CD14-positive monocyte (primary cell): Measurements from ENCODE around the gene MARCHF9. TPM values are rescaled to one million over a fixed set of nuclear protein-coding genes. Genes with fewer than 3 reads are reported as not detected.
A peak's percentile ranks its signal among the peaks of the same experiment; 100 is the strongest.

Experiments used
- DNase-seq, 3 donors: peaks; one replicate each; pipeline ENCODE4 v3.0.0-alpha.2; 2011 to 2022
- H2AFZ ChIP-seq: 2 replicates; pipeline ENCODE4 v1.6.0; 2012; ENCODE audit warnings: mild to moderate bottlenecking, low read depth, low read length, inconsistent platforms; ENCODE audit not compliant: insufficient read depth, poor library complexity, severe bottlenecking
- H3K27ac ChIP-seq, 2 donors: 1 replicate in 1 of 2; 2 replicates in 1 of 2; pipeline ENCODE4 v1.5.1; 2012 to 2013; ENCODE audit warnings: low read length in 2 of 2, control low read depth in 1 of 2, inconsistent platforms in 1 of 2, low read depth in 1 of 2, mild to moderate bottlenecking in 1 of 2
- H3K27me3 ChIP-seq, 2 donors: one replicate each; pipeline versions ENCODE4 v1.6.0 to v1.6.1; 2011 to 2013; ENCODE audit warnings: low read length in 2 of 2; ENCODE audit not compliant: control insufficient read depth in 2 of 2, insufficient read depth in 2 of 2
- H3K36me3 ChIP-seq, 2 donors: replicated peaks in 1 of 2; 1 replicate in 1 of 2; 2 replicates in 1 of 2; pipeline versions ENCODE4 v1.5.1 to v1.6.1; 2012 to 2013; ENCODE audit warnings: low read length in 2 of 2, control low read depth in 1 of 2, inconsistent platforms in 1 of 2, mild to moderate bottlenecking in 1 of 2; ENCODE audit not compliant: insufficient read depth in 2 of 2, control insufficient read depth in 1 of 2
- H3K4me1 ChIP-seq, 2 donors: 1 replicate in 1 of 2; 2 replicates in 1 of 2; pipeline versions ENCODE4 v1.5.1 to v1.6.1; 2012 to 2013; ENCODE audit warnings: low read length in 2 of 2, control low read depth in 1 of 2, inconsistent platforms in 1 of 2, mild to moderate bottlenecking in 1 of 2, moderate library complexity in 1 of 2; ENCODE audit not compliant: insufficient read depth in 2 of 2, control insufficient read depth in 1 of 2
- H3K4me2 ChIP-seq: replicated peaks from 2 replicates; pipeline ENCODE3; 2012; ENCODE audit warnings: low read length, moderate library complexity, mild to moderate bottlenecking; ENCODE audit not compliant: poor library complexity, severe bottlenecking; ENCODE audit errors: extremely low read depth
- H3K4me3 ChIP-seq, 3 experiments: fragments of 200-600 bp in 1 of 3; sonication (generic) in 1 of 3; replicated peaks in 1 of 3; 1 replicate in 2 of 3; 2 replicates in 1 of 3; pipeline ENCODE4 v1.5.1; 2011 to 2013; ENCODE audit warnings: low read length in 3 of 3, mild to moderate bottlenecking in 3 of 3, control low read depth in 2 of 3, low read depth in 2 of 3, inconsistent platforms in 1 of 3, moderate library complexity in 1 of 3
- H3K79me2 ChIP-seq: 2 replicates; pipeline ENCODE4 v1.6.0; 2012; ENCODE audit warnings: mild to moderate bottlenecking, control low read depth, inconsistent platforms, low read length, moderate library complexity; ENCODE audit not compliant: insufficient read depth
- H3K9ac ChIP-seq: 2 replicates; pipeline ENCODE4 v1.6.0; 2017; ENCODE audit warnings: low read length, mild to moderate bottlenecking; ENCODE audit not compliant: insufficient read depth, poor library complexity, severe bottlenecking
- H3K9me3 ChIP-seq, 2 donors: replicated peaks in 1 of 2; 1 replicate in 1 of 2; 2 replicates in 1 of 2; pipeline versions ENCODE4 v1.5.1 to v1.6.1; 2012 to 2013; ENCODE audit warnings: low read length in 2 of 2, control low read depth in 1 of 2; ENCODE audit not compliant: control insufficient read depth in 1 of 2, insufficient read depth in 1 of 2
- H4K20me1 ChIP-seq: 2 replicates; pipeline ENCODE4 v1.6.0; 2012; ENCODE audit warnings: mild to moderate bottlenecking, low read length, control low read depth, moderate library complexity; ENCODE audit not compliant: insufficient read depth
- H3K27ac Mint-ChIP-seq, 7 donors: one replicate each; pipeline ENCODE4 v1.8.0; 2020; ENCODE audit warnings: mild to moderate bottlenecking in 7 of 7, mixed read lengths in 7 of 7, moderate library complexity in 6 of 7, inconsistent platforms in 2 of 7
- H3K27me3 Mint-ChIP-seq, 3 donors: one replicate each; pipeline ENCODE4 v1.8.0; 2021 to 2022; ENCODE audit warnings: low read depth in 3 of 3, mild to moderate bottlenecking in 3 of 3, mixed read lengths in 3 of 3, moderate library complexity in 3 of 3, inconsistent platforms in 1 of 3
- H3K36me3 Mint-ChIP-seq, 2 donors: one replicate each; pipeline ENCODE4 v1.8.0; 2020; ENCODE audit warnings: mixed read lengths in 2 of 2, inconsistent platforms in 1 of 2, mild to moderate bottlenecking in 1 of 2
- H3K4me1 Mint-ChIP-seq: one replicate; pipeline ENCODE4 v1.8.0; 2020; ENCODE audit warnings: mild to moderate bottlenecking, mixed read lengths
- H3K4me3 Mint-ChIP-seq, 2 donors: one replicate each; pipeline ENCODE4 v1.8.0; 2020; ENCODE audit warnings: mild to moderate bottlenecking in 2 of 2, mixed read lengths in 2 of 2, moderate library complexity in 1 of 2
- H3K9me3 Mint-ChIP-seq, 7 donors: one replicate each; pipeline ENCODE4 v1.8.0; 2020 to 2022; ENCODE audit warnings: mixed read lengths in 7 of 7, mild to moderate bottlenecking in 6 of 7, moderate library complexity in 6 of 7, inconsistent platforms in 2 of 7
- CTCF ChIP-seq: fragments of 200-600 bp; IDR thresholded peaks from one replicate; pipeline ENCODE4 v1.8.0; 2022; ENCODE audit warnings: antibody characterized with exemption, mild to moderate bottlenecking
- WGBS: methylation state at CpG from one replicate; pipeline ENCODE4 v1.1.5; 2013; ENCODE audit warnings: missing lambda C conversion rate; ENCODE audit not compliant: insufficient coverage; 5-methylcytosine and 5-hydroxymethylcytosine counted together
- intact Hi-C, 2 donors: fragments of 100-400 bp; cut with micrococcal nuclease; formaldehyde crosslinking; loops; one replicate each; pipeline versions ENCODE4 v1.15.0 to v1.15.1; 2023
- polyA minus RNA-seq: library from RNA; depleted of rRNA, polyadenylated mRNA; stranded (reverse); fragments of >200 nt; gene quantifications from 2 replicates; pipeline ENCODE4 v1.2.3, GENCODE V29; 2012
- polyA plus RNA-seq, 3 donors: library from polyadenylated mRNA; depleted of rRNA in 1 of 3; unstranded in 2 of 3; stranded (reverse) in 1 of 3; fragments of 300-500 nt in 2 of 3; fragments of >200 nt in 1 of 3; fragmentation: Illumina TruSeq in 2 of 3; gene quantifications; 1 replicate in 2 of 3; 2 replicates in 1 of 3; pipeline ENCODE4 v1.2.3, GENCODE V29; 2012 to 2021
- total RNA-seq, 12 experiments: library from RNA in 1 of 12; stranded (reverse) in 1 of 12; fragments of 120-200 nt in 1 of 12; gene quantifications; one replicate each; pipeline ENCODE4 v1.2.4 and lab custom pipeline; 2013 to 2026; ENCODE audit warnings: mixed read lengths in 6 of 12, inconsistent platforms in 1 of 12

Gene MARCHF9, protein sequence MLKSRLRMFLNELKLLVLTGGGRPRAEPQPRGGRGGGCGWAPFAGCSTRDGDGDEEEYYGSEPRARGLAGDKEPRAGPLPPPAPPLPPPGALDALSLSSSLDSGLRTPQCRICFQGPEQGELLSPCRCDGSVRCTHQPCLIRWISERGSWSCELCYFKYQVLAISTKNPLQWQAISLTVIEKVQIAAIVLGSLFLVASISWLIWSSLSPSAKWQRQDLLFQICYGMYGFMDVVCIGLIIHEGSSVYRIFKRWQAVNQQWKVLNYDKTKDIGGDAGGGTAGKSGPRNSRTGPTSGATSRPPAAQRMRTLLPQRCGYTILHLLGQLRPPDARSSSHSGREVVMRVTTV
- 2.8 TPM for total RNA-seq (2013)
- polyA plus RNA-seq (1 to 10 TPM in 1 of 3 donors, under 1 TPM in 2; 0.14 to 9.5 (median 0.23) TPM), polyA minus RNA-seq (2.9 TPM in 2 replicates), total RNA-seq (lab: John Stamatoyannopoulos, UW) (0.50 to 7.1 (median 3.7) reads per million in 11 experiments)

GRCh38 chr12:57754411-57755193, at the start of gene MARCHF9:
MARCHF9 (plus strand) TSS chr12:57755103; CDS start chr12:57755529, 426 bp downstream.
- WGBS: 0% methylated on average over 18 of the region's 41 CpGs
- H3K27me3 Mint-ChIP-seq: peaks cover 7 to 13% (median 7%) of the 10 kb centered on the region in 3 donors
- H2AFZ ChIP-seq: peak within 1 kb of the TSS; percentile 77

More at GRCh38 chr12:57754411-57755193, at the start of gene MARCHF9:
- peak within 1 kb of the TSS; percentile 63 to 85 (median 82) for H3K4me3 ChIP-seq
- intact Hi-C loops: loop anchor here in 1 of 2 donors (10.0 kb wide), 1 partner anchor 210 kb away; the partner anchor contains the start of gene DCTN2
- peak within 1 kb of the TSS; percentile 61 for H3K9ac ChIP-seq
- no peaks in the 10 kb centered on the region for H3K9me3 ChIP-seq
- H3K4me2 ChIP-seq: peak within 1 kb of the TSS; percentile 94
- TF ChIP-seq CTCF: no peak
- H3K27me3 ChIP-seq: peaks cover 0 to 7% of the 10 kb centered on the region in 2 donors
- Mint-ChIP-seq H3K36me3 (peaks cover 9 to 23% of the 10 kb centered on the region in 2 donors), H3K4me3 (peak within 1 kb of the TSS; percentile 90 to 92), H3K9me3 (peaks cover 0 to 7% (median 0%) of the 10 kb centered on the region in 7 donors), H3K27ac (peak within 1 kb of the TSS in 5 of 7 donors; percentile 4 to 82 (median 50)), H3K4me1 (peaks cover 44% of the 10 kb centered on the region)
- no peaks in the 10 kb centered on the region for H4K20me1 ChIP-seq
- peaks cover 39 to 45% of the 10 kb centered on the region in 2 donors for H3K4me1 ChIP-seq
- peaks cover 27% of the 10 kb centered on the region for H3K79me2 ChIP-seq
- H3K36me3 ChIP-seq: peaks cover 6 to 20% of the 10 kb centered on the region in 2 donors
- peak in 1 of 3 donors; percentile 22 for DNase-seq
- H3K27ac ChIP-seq: peak within 1 kb of the TSS; percentile 35
